NCI-H1105 (cell line): ENCODE results near the gene GPC1.

ENCODE experiments used
- DNase-seq: peaks from one replicate; lab custom pipeline; 2025; lab: John Stamatoyannopoulos, UW

Gene GPC1

GRCh38 chr2:240499309-240500301 is 64.1 kb downstream of the GPC1 start:
- no peak for DNase-seq

GRCh38 chr2:240500561-240501423 is 65.3 kb downstream of the GPC1 start:
- DNase-seq, result no peak

GRCh38 chr2:240501531-240501991 is 66.1 kb downstream of the GPC1 start:
- DNase-seq, result no peak

- no peak for DNase-seq
These were observed 66.6 kb downstream of the GPC1 start for GRCh38 chr2:240502059-240502429.

- DNase-seq, result no peak
These were observed 67.1 kb downstream of the GPC1 start for GRCh38 chr2:240502430-240503121.

- DNase-seq, result no peak
These were observed 67.9 kb downstream of the GPC1 start for GRCh38 chr2:240503375-240503774.

GRCh38 chr2:240503848-240504247 is 68.4 kb downstream of the GPC1 start:
- DNase-seq, result no peak

- no peak for DNase-seq
These were observed 70.4 kb downstream of the GPC1 start for GRCh38 chr2:240505910-240506309.

GRCh38 chr2:240506406-240507059 is 71.1 kb downstream of the GPC1 start:
- DNase-seq, result no peak

- no peak for DNase-seq
These were observed 71.8 kb downstream of the GPC1 start for GRCh38 chr2:240507060-240507777.

GRCh38 chr2:240507778-240508251 is 72.4 kb downstream of the GPC1 start:
- no peak for DNase-seq

GRCh38 chr2:240508832-240509545 is 73.5 kb downstream of the GPC1 start:
- DNase-seq, result no peak

- DNase-seq, result no peak
These were observed 74.4 kb downstream of the GPC1 start for GRCh38 chr2:240509667-240510512.

GRCh38 chr2:240510513-240511210 is 75.2 kb downstream of the GPC1 start:
- no peak for DNase-seq

GRCh38 chr2:240511351-240512108 is 76.1 kb downstream of the GPC1 start:
- no peak for DNase-seq

- no peak for DNase-seq
These were observed 76.6 kb downstream of the GPC1 start for GRCh38 chr2:240512109-240512485.

- no peak for DNase-seq
These were observed 77.4 kb downstream of the GPC1 start for GRCh38 chr2:240512666-240513535.
